HepG2 (cell line): ENCODE measurements around the gene GATAD2B.

Experiments
- AHDC1 ChIP-seq: sonication (generic); formaldehyde crosslinking; IDR thresholded peaks from 2 replicates; pipeline ENCODE4 v1.5.1; 2020; ENCODE audit warnings: mild to moderate bottlenecking, missing genetic modification reagents, borderline replicate concordance
- ARNT ChIP-seq: fragments of 450-650 bp; IDR thresholded peaks from 2 replicates; pipeline ENCODE4 v1.6.1; 2017
- HNRNPK ChIP-seq: fragments of 200-400 bp; formaldehyde crosslinking; IDR thresholded peaks from 2 replicates; pipeline ENCODE4 v1.6.1; 2018; ENCODE audit warnings: low read length, low read depth, moderate library complexity, mild to moderate bottlenecking; ENCODE audit not compliant: poor library complexity, severe bottlenecking

GRCh38 chr1:153857505-153857904, 65.3 kb downstream of the GATAD2B start:
- no peak for TF ChIP-seq AHDC1
- TF ChIP-seq ARNT: no peak
- TF ChIP-seq HNRNPK: no peak
